Upper lobe of left lung (tissue), 4 donors: Measurements from ENCODE around the gene ARMC7.

Experiments used
- CTCF ChIP-seq, 6 experiments: fragments of 450-650 bp in 4 of 6; fragments of 200-600 bp in 2 of 6; sonication (generic) in 2 of 6; IDR thresholded peaks; one replicate each; pipeline ENCODE4 v1.5.1; 2016 to 2019; ENCODE audit warnings: antibody characterized with exemption in 6 of 6
- POLR2A ChIP-seq, 4 donors: fragments of 450-650 bp; IDR thresholded peaks; one replicate each; pipeline ENCODE4 v1.5.1; 2016 to 2017; ENCODE audit warnings: antibody characterized with exemption in 4 of 4, mild to moderate bottlenecking in 2 of 4

DNA sequence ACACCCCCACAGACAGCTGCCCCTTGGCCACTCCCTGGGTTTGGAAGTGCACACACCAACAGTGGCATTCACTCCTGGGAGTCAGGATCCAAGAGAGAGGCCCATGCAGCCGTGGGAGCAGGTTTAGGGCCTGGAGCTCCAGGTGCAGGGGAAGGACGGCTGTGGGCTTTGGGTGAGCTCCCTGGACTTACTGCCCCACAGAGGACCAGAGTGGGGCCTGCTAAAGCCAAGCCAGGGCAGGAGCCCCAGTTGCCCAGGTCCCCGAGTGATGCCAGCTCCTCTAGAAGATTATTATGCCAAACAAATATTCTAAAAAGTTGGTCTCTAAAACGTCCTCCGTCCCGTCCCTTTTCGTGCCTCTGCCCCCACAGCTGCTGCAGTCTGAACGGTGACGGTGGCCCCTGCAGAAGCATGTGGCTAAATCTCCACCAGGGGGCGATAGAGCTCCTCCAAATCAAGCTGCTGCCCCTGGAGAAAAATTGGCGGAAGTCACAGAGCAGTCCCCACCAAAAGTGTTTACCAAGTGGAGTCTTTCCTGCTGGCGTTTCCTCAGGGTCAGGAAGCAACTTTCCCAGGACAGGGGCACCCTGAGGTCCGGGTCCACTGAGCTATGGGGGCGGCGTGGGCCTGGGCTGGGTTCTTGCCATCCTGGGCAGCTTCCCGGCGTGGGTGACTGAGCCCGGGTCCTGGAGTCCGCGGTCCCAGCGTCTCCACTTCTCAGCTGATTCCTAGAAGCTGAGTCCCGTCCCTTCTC, 4.2 kb downstream of the ARMC7 start:
- TF ChIP-seq CTCF (IDR thresholded peaks at IDR 0.05): peak; percentile 92 to 97 (median 96)
- TF ChIP-seq POLR2A (IDR thresholded peaks at IDR 0.05): peak in 1 of 4 donors; percentile 9
